GM12875 (cell line): Measurements from ENCODE around the gene CPA1.

Source experiments
- H3K4me3 ChIP-seq: one replicate; pipeline ENCODE4 v1.5.1; 2011; ENCODE audit warnings: low read depth, low read length, control low read depth
- TF ChIP-seq, protein P1 (sequence below): IDR thresholded peaks from 2 replicates; pipeline ENCODE4 v1.5.1; 2011; ENCODE audit warnings: low read depth, mild to moderate bottlenecking, control low read depth, inconsistent platforms, low read length, moderate library complexity, borderline replicate concordance; ENCODE audit not compliant: insufficient read depth

The CPA1 gene

GRCh38 chr7:130349911-130350782 lies 30.1 kb upstream of the CPA1 start:
- no peak overlapping the region for H3K4me3 ChIP-seq
- TF ChIP-seq, protein P1, sequence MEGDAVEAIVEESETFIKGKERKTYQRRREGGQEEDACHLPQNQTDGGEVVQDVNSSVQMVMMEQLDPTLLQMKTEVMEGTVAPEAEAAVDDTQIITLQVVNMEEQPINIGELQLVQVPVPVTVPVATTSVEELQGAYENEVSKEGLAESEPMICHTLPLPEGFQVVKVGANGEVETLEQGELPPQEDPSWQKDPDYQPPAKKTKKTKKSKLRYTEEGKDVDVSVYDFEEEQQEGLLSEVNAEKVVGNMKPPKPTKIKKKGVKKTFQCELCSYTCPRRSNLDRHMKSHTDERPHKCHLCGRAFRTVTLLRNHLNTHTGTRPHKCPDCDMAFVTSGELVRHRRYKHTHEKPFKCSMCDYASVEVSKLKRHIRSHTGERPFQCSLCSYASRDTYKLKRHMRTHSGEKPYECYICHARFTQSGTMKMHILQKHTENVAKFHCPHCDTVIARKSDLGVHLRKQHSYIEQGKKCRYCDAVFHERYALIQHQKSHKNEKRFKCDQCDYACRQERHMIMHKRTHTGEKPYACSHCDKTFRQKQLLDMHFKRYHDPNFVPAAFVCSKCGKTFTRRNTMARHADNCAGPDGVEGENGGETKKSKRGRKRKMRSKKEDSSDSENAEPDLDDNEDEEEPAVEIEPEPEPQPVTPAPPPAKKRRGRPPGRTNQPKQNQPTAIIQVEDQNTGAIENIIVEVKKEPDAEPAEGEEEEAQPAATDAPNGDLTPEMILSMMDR, result no peak

DNA sequence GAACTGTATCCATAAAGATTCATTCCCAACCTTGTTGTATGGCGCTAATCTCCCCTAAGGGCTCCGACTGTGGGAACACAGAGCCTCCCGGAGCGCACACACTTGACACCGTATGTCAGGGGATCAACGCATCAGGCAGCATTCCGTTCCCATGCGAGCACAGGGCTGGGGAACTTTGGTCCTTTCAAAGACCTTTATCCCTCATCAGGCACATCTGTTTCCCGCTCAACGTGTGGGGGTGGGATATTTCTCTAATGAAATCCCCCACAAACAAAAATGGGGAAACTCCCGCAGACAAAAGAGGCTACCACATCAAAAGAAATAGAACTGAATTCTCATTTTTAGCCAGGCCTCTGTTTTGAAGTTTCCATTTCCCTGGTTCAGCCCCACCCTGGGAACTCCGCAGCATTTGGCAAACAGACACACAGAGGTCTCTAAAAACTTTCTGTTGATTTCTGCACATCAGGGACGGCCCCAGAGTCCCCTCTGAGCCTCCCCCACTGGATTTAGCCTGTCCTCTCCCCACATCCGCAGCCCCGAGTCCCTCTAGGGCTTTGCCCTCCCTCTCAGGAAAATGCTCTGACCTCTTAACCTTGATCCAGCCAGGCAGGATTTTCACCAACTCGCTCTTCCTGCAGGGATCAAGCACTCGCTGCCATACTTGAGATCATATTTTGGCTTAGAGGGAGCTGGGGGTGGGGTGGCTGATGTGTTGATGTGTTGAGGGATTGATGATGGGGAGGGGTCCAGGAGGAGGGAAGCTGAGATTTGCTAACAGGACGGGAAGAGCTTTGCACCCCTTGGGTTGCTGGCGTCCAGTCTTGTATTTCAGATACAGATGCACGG lies 29.1 kb upstream of the CPA1 start:
- TF ChIP-seq, protein P1, result no peak
- H3K4me3 ChIP-seq, result no peak overlapping the region

- TF ChIP-seq, protein P1, result no peak
- no peak overlapping the region for H3K4me3 ChIP-seq
These were observed 28.6 kb upstream of the CPA1 start for GRCh38 chr7:130351791-130352090.

GRCh38 chr7:130352194-130353074 lies 27.9 kb upstream of the CPA1 start:
- TF ChIP-seq, protein P1, result no peak
- H3K4me3 ChIP-seq, result no peak overlapping the region

DNA sequence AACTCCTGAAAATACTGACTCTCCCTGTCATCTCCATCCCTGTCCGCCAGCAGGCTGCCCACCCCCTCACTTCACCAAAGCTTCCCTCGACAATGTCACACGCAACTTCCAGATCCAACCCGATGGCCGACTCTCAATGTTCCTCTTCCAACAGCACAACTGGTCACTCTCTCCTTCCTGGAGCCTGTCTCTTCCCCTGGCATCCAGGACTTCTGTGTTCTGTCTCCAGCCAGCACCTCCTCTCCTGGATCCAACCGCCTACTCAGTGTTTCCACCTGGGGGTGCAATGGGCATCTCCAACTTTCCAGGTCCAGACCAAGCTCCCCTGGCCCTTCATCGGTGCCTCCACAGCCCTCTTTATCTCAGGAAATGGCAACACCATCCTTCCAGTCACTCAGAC lies 27.1 kb upstream of the CPA1 start:
- no peak overlapping the region for H3K4me3 ChIP-seq
- TF ChIP-seq, protein P1, result no peak

- TF ChIP-seq, protein P1, result no peak
- no peak overlapping the region for H3K4me3 ChIP-seq
These were observed 24.0 kb upstream of the CPA1 start for GRCh38 chr7:130356121-130356875.
